Measurements from ENCODE around the gene THAP4.

Gene THAP4

GRCh38 chr2:241564596-241565410 lies 72.2 kb downstream of the THAP4 start:
- DNase-seq (ENCODE audit: low read depth in 2 of 2), result no peak

GRCh38 chr2:241563981-241564595 lies 72.9 kb downstream of the THAP4 start:
- DNase-seq (ENCODE audit: low read depth in 2 of 2), result no peak

- no peak for DNase-seq (ENCODE audit: low read depth in 2 of 2)
These were observed 73.4 kb downstream of the THAP4 start for GRCh38 chr2:241563571-241563980.

GRCh38 chr2:241563031-241563507 lies 73.9 kb downstream of the THAP4 start:
- no peak for DNase-seq (ENCODE audit: low read depth in 2 of 2)

GRCh38 chr2:241562269-241562891 lies 74.6 kb downstream of the THAP4 start:
- DNase-seq (ENCODE audit: low read depth in 2 of 2), result no peak

GRCh38 chr2:241561832-241562231 lies 75.1 kb downstream of the THAP4 start:
- no peak for DNase-seq (ENCODE audit: low read depth in 2 of 2)

- DNase-seq (ENCODE audit: low read depth in 2 of 2), result no peak
These were observed 76.0 kb downstream of the THAP4 start for GRCh38 chr2:241560883-241561474.

GRCh38 chr2:241560162-241560882 lies 76.6 kb downstream of the THAP4 start:
- DNase-seq (ENCODE audit: low read depth in 2 of 2), result no peak

GRCh38 chr2:241559323-241560161 lies 77.4 kb downstream of the THAP4 start:
- DNase-seq (ENCODE audit: low read depth in 2 of 2), result no peak

GRCh38 chr2:241558532-241559322 lies 78.2 kb downstream of the THAP4 start, which contains the start of gene BOK:
TSS of gene BOK (plus strand) at chr2:241558745. CDS start at chr2:241559484, 739 bp downstream.
- no peak for DNase-seq (ENCODE audit: low read depth in 2 of 2)

GRCh38 chr2:241556746-241557145 lies 80.2 kb downstream of the THAP4 start:
- DNase-seq (ENCODE audit: low read depth in 2 of 2), result no peak

GRCh38 chr2:241555711-241556110 lies 81.2 kb downstream of the THAP4 start:
- DNase-seq (ENCODE audit: low read depth in 2 of 2), result no peak

- DNase-seq (ENCODE audit: low read depth in 2 of 2), result no peak
These were observed 82.2 kb downstream of the THAP4 start for GRCh38 chr2:241554610-241555322.

- DNase-seq (ENCODE audit: low read depth in 2 of 2), result no peak
These were observed 83.0 kb downstream of the THAP4 start for GRCh38 chr2:241553981-241554380.

- no peak for DNase-seq (ENCODE audit: low read depth in 2 of 2)
These were observed 83.5 kb downstream of the THAP4 start for GRCh38 chr2:241553512-241553830.

GRCh38 chr2:241551998-241552737 lies 84.8 kb downstream of the THAP4 start:
- DNase-seq (ENCODE audit: low read depth in 2 of 2), result no peak

GRCh38 chr2:241551599-241551997 lies 85.4 kb downstream of the THAP4 start:
- DNase-seq (ENCODE audit: low read depth in 2 of 2), result no peak

Measured in stimulated activated CD4-positive, alpha-beta T cell treated with anti-CD3 and anti-CD28 coated beads, Interleukin-15, amount 100 ng/mL, for 48 hours (primary cell).